Measurements from ENCODE around the gene TSPAN4.

Gene TSPAN4

GRCh38 chr11:889257-889656 lies 46.6 kb downstream of the TSPAN4 start:
- H4K20me1 ChIP-seq (ENCODE audit: insufficient read depth, low read length) = peaks cover 59% of the 10 kb centered on the region
- no peaks in the 10 kb centered on the region for H3K9me3 ChIP-seq (ENCODE audit: insufficient read depth, low read length, severe bottlenecking)
- no peaks in the 10 kb centered on the region for H3K27me3 ChIP-seq (ENCODE audit: insufficient read depth, low read length, poor library complexity)
- DNase-seq (no peak), ATAC-seq (ENCODE audit: insufficient read depth, low read depth) (no peak)
- no peak overlapping the region for H3K27ac ChIP-seq (ENCODE audit: low read length)
- H3K9ac ChIP-seq (ENCODE audit: low read depth, low read length) = no peak overlapping the region
- peaks cover 66% of the 10 kb centered on the region for H3K36me3 ChIP-seq (ENCODE audit: insufficient read depth, low read length)
- no peaks in the 10 kb centered on the region for H3K79me2 ChIP-seq (ENCODE audit: insufficient read depth, low read length)
- no peak overlapping the region for H2AFZ ChIP-seq (ENCODE audit: low read depth, low read length)
- H3K4me2 ChIP-seq (ENCODE audit: insufficient read depth, low read length) = no peak overlapping the region
- no peak for TF ChIP-seq EZH2 (IDR thresholded peaks at IDR 0.05; ENCODE audit: borderline replicate concordance, low read depth, low read length, severe bottlenecking)
- TF ChIP-seq CTCF (IDR thresholded peaks at IDR 0.05; ENCODE audit: borderline replicate concordance, extremely low read depth, low read length, poor library complexity, severe bottlenecking) = no peak
- H3K4me1 ChIP-seq (ENCODE audit: insufficient read depth, low read length) = no peaks in the 10 kb centered on the region
- H3K4me3 ChIP-seq (ENCODE audit: low read depth in 1 of 2, low read length in 2 of 2) = no peak overlapping the region

- Histone ChIP-seq H3K9me3 (ENCODE audit: insufficient read depth, low read length, severe bottlenecking) (no peaks in the 10 kb centered on the region), H2AFZ (ENCODE audit: low read depth, low read length) (no peak overlapping the region), H3K4me3 (ENCODE audit: low read depth in 1 of 2, low read length in 2 of 2) (no peak overlapping the region), H3K4me2 (ENCODE audit: insufficient read depth, low read length) (no peak overlapping the region), H3K27me3 (ENCODE audit: insufficient read depth, low read length, poor library complexity) (no peaks in the 10 kb centered on the region), H3K36me3 (ENCODE audit: insufficient read depth, low read length) (peaks cover 60% of the 10 kb centered on the region), H3K4me1 (ENCODE audit: insufficient read depth, low read length) (no peaks in the 10 kb centered on the region), H3K9ac (ENCODE audit: low read depth, low read length) (no peak overlapping the region), H3K27ac (ENCODE audit: low read length) (no peak overlapping the region), H4K20me1 (ENCODE audit: insufficient read depth, low read length) (peaks cover 57% of the 10 kb centered on the region), H3K79me2 (ENCODE audit: insufficient read depth, low read length) (no peaks in the 10 kb centered on the region)
- ATAC-seq (ENCODE audit: insufficient read depth, low read depth) (no peak), DNase-seq (no peak)
- TF ChIP-seq CTCF (IDR thresholded peaks at IDR 0.05; ENCODE audit: borderline replicate concordance, extremely low read depth, low read length, poor library complexity, severe bottlenecking) (no peak), EZH2 (IDR thresholded peaks at IDR 0.05; ENCODE audit: borderline replicate concordance, low read depth, low read length, severe bottlenecking) (no peak)
These were observed 47.2 kb downstream of the TSPAN4 start for GRCh38 chr11:889687-890475.

GRCh38 chr11:890794-891540 lies 48.3 kb downstream of the TSPAN4 start:
- Histone ChIP-seq H2AFZ (ENCODE audit: low read depth, low read length) (no peak overlapping the region), H3K4me3 (ENCODE audit: low read depth in 1 of 2, low read length in 2 of 2) (no peak overlapping the region), H3K4me1 (ENCODE audit: insufficient read depth, low read length) (no peaks in the 10 kb centered on the region), H3K27me3 (ENCODE audit: insufficient read depth, low read length, poor library complexity) (no peaks in the 10 kb centered on the region), H3K4me2 (ENCODE audit: insufficient read depth, low read length) (no peak overlapping the region), H3K9ac (ENCODE audit: low read depth, low read length) (no peak overlapping the region), H3K36me3 (ENCODE audit: insufficient read depth, low read length) (peaks cover 55% of the 10 kb centered on the region), H3K27ac (ENCODE audit: low read length) (no peak overlapping the region), H4K20me1 (ENCODE audit: insufficient read depth, low read length) (peaks cover 51% of the 10 kb centered on the region), H3K79me2 (ENCODE audit: insufficient read depth, low read length) (no peaks in the 10 kb centered on the region), H3K9me3 (ENCODE audit: insufficient read depth, low read length, severe bottlenecking) (no peaks in the 10 kb centered on the region)
- TF ChIP-seq EZH2 (IDR thresholded peaks at IDR 0.05; ENCODE audit: borderline replicate concordance, low read depth, low read length, severe bottlenecking) (no peak), CTCF (IDR thresholded peaks at IDR 0.05; ENCODE audit: borderline replicate concordance, extremely low read depth, low read length, poor library complexity, severe bottlenecking) (no peak)
- peak; percentile 23; the same call in 1 of the 3 replicates for ATAC-seq (ENCODE audit: insufficient read depth, low read depth)
- DNase-seq = peak; percentile 26

Data from DND-41 (cell line).